SW 1271 (cell line): ENCODE data around the gene ASB4.

Source experiments
- DNase-seq, 2 experiments: peaks; one replicate each; lab custom pipeline; 2025; lab: John Stamatoyannopoulos, UW

The ASB4 gene

GRCh38 chr7:95526128-95526738 lies 40.5 kb downstream of the ASB4 start:
- DNase-seq = no peak

GRCh38 chr7:95527033-95527775 lies 41.5 kb downstream of the ASB4 start:
- peak in 1 of 2 experiments; percentile 27 for DNase-seq

- no peak for DNase-seq
Measured at GRCh38 chr7:95527776-95528250, 42.1 kb downstream of the ASB4 start.

GRCh38 chr7:95529701-95530100 lies 44.0 kb downstream of the ASB4 start:
- no peak for DNase-seq

GRCh38 chr7:95530881-95531280 lies 45.1 kb downstream of the ASB4 start:
- DNase-seq = no peak

- no peak for DNase-seq
Measured at GRCh38 chr7:95531605-95532219, 46.0 kb downstream of the ASB4 start.

GRCh38 chr7:95534796-95535195 lies 49.1 kb downstream of the ASB4 start:
- DNase-seq = no peak

- DNase-seq = no peak
Measured at GRCh38 chr7:95535662-95536061, 49.9 kb downstream of the ASB4 start.

GRCh38 chr7:95536656-95537311 lies 51.0 kb downstream of the ASB4 start:
- no peak for DNase-seq

- no peak for DNase-seq
Measured at GRCh38 chr7:95537468-95537867, 51.7 kb downstream of the ASB4 start.

- DNase-seq = no peak
Measured at GRCh38 chr7:95539426-95539825, 53.7 kb downstream of the ASB4 start.

GRCh38 chr7:95540366-95540765 lies 54.6 kb downstream of the ASB4 start:
- no peak for DNase-seq

- no peak for DNase-seq
Measured at GRCh38 chr7:95543312-95543711, 57.6 kb downstream of the ASB4 start.

- no peak for DNase-seq
Measured at GRCh38 chr7:95544171-95544570, 58.4 kb downstream of the ASB4 start.

GRCh38 chr7:95545007-95545615 lies 59.4 kb downstream of the ASB4 start:
- peak in 1 of 2 experiments; percentile 56 for DNase-seq

- no peak for DNase-seq
Measured at GRCh38 chr7:95545673-95546072, 59.9 kb downstream of the ASB4 start.

- DNase-seq = no peak
Measured at GRCh38 chr7:95546647-95547046, 60.9 kb downstream of the ASB4 start.

GRCh38 chr7:95547361-95548348 lies 61.9 kb downstream of the ASB4 start:
- no peak for DNase-seq

- peak; percentile 24 to 70 for DNase-seq
Measured at GRCh38 chr7:95549818-95550529, 64.2 kb downstream of the ASB4 start.

- no peak for DNase-seq
Measured at GRCh38 chr7:95550546-95550945, 64.8 kb downstream of the ASB4 start.
